T-helper 2 cell treated with Interferon-gamma antibody and Interleukin-4, amounts not matched to agents 5 μg/mL and 100 μg/mL, for 36 hours (primary cell): ENCODE measurements around the gene PACS2.

Experiments
- DNase-seq: peaks from one replicate; pipeline ENCODE4 v3.0.0; 2021; ENCODE audit warnings: low spot score
- H3K27ac Mint-ChIP-seq: one replicate; pipeline ENCODE4 v1.8.0; 2021; ENCODE audit warnings: mild to moderate bottlenecking, mixed read lengths
- H3K27me3 Mint-ChIP-seq: one replicate; pipeline ENCODE4 v1.8.0; 2021; ENCODE audit warnings: low read depth, mixed read lengths
- H3K36me3 Mint-ChIP-seq: one replicate; pipeline ENCODE4 v1.8.0; 2021; ENCODE audit warnings: low read depth, mixed read lengths
- H3K4me1 Mint-ChIP-seq: one replicate; pipeline ENCODE4 v1.8.0; 2021; ENCODE audit warnings: low read depth, mixed read lengths
- H3K4me3 Mint-ChIP-seq: one replicate; pipeline ENCODE4 v1.8.0; 2022; ENCODE audit warnings: mild to moderate bottlenecking, moderate library complexity, mixed read lengths
- H3K9me3 Mint-ChIP-seq: one replicate; pipeline ENCODE4 v1.8.0; 2021; ENCODE audit warnings: mixed read lengths

PACS2 gene

DNA sequence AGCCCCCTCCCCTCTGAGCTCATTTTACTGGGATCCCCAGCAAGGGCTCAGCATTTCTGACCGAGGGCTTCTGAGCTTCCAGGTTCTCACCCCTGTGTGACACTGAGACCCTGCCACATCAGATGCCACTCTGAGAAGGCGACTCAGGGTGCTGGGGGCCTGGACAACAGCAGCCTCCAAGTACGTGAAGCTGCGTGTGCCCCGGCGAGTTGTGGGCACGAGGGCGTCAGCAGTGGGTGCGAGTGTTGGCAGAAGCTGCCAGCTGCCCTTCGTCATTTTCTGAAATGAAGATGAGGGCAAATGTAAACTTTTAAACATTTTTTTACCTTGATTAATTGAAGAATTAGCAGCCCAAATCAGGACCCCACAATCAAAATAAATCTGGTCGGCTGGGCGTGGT is 51.1 kb downstream of the PACS2 start:
- Mint-ChIP-seq H3K27ac (no peak overlapping the region), H3K9me3 (no peaks in the 10 kb centered on the region), H3K36me3 (no peaks in the 10 kb centered on the region), H3K4me3 (no peak overlapping the region), H3K27me3 (no peaks in the 10 kb centered on the region), H3K4me1 (no peaks in the 10 kb centered on the region)
- no peak for DNase-seq

DNA sequence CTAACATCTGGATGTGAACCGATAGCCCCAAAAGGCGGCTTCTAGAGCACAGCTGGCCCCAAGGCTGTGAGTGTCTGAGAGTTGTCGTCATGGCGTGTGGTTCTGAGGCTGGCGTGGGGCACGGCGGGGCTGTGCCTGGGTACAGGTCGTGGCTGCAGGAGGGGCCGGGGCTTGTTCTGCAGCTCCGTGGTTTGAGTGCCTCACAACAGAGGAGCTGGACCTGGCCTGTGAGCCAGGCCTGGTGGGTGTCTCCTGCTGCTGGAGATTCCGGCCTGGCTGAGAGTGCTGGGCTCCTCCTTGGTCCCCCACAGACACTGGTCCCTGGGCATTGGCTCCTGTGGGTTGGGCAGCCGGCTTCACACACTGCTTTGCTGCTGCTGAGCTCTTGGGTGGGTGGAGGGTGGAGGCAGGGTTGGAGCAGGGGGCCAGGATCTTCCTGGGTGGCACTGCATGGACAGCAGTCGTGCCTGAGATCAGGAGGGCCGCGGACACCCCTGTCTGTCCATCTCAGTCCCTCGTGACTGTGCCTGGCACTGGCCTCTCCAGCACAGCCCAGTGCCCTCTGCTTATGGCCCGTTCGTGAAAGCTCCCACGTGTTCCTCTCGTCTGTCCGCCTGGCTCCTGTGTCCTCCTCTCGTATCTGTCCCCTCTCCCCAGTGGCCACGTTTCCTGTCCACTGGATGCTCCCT is 52.0 kb downstream of the PACS2 start:
- H3K36me3 Mint-ChIP-seq = no peaks in the 10 kb centered on the region
- H3K4me1 Mint-ChIP-seq = no peaks in the 10 kb centered on the region
- DNase-seq = no peak
- H3K4me3 Mint-ChIP-seq = no peak overlapping the region
- peak overlapping the region; percentile 15 for H3K27ac Mint-ChIP-seq
- no peaks in the 10 kb centered on the region for H3K9me3 Mint-ChIP-seq
- H3K27me3 Mint-ChIP-seq = no peaks in the 10 kb centered on the region

DNA sequence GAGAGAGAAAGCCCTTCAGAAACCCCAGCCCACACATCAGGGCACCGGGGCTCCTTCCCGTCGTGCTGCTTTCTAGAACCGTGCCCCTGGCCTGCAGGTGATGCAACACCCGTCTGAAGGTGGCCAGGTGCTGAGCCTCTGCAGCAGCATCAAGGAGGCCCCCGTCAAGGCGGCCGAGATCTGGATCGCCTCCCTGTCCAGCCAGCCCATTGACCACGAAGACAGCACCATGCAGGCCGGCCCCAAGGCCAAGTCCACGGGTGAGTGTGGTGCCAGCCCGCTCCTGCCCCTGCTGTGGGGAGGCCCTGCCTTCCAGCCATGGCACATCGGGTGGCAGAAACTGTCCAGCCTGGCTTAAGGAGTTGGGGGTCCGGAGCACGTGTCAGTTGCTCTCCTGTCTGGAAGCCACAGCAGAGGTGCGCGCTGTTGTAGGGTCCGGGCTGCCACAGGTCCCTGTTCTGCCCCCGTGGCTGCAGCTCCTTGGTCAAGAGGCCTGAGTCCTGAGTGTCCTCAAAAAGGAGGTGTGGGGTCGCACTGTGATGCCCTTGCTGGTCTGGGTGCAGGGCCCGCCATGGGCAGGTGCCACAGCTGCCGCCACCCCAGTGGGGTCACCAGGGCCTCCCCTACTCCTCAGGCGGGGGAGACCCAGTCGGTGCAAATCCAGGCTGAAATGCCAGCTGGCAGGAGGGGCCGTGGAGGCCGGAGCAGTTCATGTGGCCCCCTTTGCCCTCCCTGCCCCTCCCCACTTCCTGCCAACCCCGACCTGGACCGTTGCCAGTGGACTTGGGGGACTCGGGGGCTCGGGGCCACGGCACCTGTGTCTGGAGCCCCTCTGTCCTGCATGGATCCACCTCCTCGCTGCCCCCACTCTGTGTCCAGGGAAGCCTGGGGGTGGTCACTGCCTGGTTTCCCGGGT is 52.8 kb downstream of the PACS2 start:
- peak overlapping the region; percentile 15 for H3K27ac Mint-ChIP-seq
- no peaks in the 10 kb centered on the region for H3K9me3 Mint-ChIP-seq
- no peak for DNase-seq
- no peak overlapping the region for H3K4me3 Mint-ChIP-seq
- no peaks in the 10 kb centered on the region for H3K27me3 Mint-ChIP-seq
- no peaks in the 10 kb centered on the region for H3K4me1 Mint-ChIP-seq
- no peaks in the 10 kb centered on the region for H3K36me3 Mint-ChIP-seq

DNA sequence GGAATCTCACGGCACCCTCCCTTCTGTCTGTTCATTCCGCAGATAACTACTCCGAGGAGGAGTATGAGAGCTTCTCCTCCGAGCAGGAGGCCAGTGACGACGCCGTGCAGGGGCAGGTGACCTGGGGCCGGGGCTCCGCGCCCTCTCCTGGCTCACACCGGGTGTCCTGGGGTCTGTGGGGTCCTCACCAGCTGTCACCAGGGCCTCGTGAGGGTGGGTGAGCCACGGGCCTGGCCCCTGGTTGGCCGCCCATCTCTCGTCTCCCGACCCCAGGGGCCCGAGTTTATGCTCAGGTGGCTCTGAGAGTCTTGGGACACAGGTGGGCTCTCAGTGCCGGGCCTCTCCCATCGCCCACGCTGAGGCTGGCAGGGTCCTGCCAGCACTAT is 53.5 kb downstream of the PACS2 start:
- Mint-ChIP-seq H3K27me3 (no peaks in the 10 kb centered on the region), H3K36me3 (no peaks in the 10 kb centered on the region), H3K27ac (no peak overlapping the region), H3K4me3 (no peak overlapping the region), H3K9me3 (no peaks in the 10 kb centered on the region), H3K4me1 (no peaks in the 10 kb centered on the region)
- no peak for DNase-seq

DNA sequence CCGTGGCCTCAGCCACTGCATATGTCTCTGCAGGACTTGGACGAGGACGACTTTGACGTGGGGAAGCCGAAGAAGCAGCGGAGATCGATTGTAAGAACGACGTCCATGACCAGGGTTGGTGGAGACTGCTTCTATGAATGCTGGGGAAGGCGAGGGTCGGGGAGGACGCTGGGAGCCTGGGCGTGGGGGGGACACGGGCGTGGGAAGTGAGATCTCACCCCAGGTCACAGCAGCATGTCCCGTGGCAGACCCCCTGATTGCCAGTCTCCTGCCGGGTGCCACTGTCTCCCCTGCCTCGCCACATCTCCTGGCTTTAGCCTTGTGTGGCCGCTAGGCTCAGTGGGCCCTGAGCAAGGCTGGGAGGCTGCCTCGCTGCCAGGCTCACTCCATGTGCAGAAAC is 53.9 kb downstream of the PACS2 start:
- Mint-ChIP-seq H3K4me1 (no peaks in the 10 kb centered on the region), H3K27ac (no peak overlapping the region), H3K36me3 (no peaks in the 10 kb centered on the region), H3K27me3 (no peaks in the 10 kb centered on the region), H3K4me3 (no peak overlapping the region), H3K9me3 (no peaks in the 10 kb centered on the region)
- DNase-seq = no peak

DNA sequence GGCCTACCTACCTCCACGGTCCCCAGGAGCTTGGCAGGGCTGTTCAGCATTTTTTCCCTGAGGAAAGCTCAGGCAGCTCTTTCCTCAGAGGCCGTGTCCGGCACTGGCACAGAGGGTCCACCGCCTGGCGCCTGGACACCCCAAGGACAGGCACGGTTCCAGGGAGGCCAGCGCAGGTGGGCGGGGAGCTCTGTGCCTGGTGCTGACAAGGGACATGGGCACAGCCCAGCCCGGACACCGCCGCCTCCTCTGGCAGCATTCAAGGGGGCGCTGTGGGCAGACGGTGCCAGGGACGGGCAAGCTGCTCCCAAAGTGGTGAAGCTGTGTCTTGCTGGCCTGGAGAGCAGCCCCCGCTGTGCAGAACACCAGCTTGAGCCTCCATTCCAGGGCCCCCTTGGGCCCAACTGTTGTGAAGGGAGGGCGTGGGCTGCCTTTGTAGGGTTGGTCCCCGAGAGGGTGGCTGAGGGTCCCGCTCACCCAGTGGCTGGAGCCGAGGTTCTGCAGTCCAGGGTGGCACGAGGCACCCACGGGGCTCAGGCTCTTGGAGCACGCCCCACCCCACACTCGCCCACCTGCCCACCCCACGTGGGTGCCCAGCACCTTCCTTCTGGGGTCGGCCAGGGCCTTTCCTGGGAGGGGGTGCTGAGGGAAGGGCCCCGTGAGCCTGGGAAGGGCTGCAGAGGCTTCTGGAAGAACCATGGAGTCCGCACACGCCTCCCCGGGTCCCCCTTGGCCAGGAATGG is 54.5 kb downstream of the PACS2 start:
- Mint-ChIP-seq H3K27me3 (no peaks in the 10 kb centered on the region), H3K27ac (no peak overlapping the region), H3K4me1 (no peaks in the 10 kb centered on the region), H3K36me3 (no peaks in the 10 kb centered on the region), H3K9me3 (no peaks in the 10 kb centered on the region), H3K4me3 (no peak overlapping the region)
- DNase-seq = no peak

DNA sequence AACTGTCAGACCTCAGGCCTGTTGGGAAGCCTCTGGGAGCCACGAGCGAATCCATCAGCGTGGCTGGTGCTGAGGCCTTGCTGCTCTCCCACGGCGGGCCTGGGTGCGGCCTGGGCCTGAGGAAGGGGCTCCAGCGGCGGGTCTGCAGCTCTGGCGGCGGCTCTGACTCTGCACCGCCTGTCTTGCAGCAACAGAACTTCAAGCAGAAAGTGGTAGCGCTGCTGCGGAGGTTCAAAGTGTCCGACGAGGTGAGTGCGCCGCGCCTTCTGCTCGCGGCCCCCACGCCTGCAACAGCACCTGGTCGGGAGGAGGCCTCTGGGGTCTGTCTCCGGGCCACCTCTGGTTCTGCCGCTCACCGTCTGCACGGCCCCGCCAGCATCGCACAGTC is 55.1 kb downstream of the PACS2 start:
- H3K27ac Mint-ChIP-seq = no peak overlapping the region
- no peaks in the 10 kb centered on the region for H3K36me3 Mint-ChIP-seq
- H3K4me3 Mint-ChIP-seq = no peak overlapping the region
- no peak for DNase-seq
- no peaks in the 10 kb centered on the region for H3K9me3 Mint-ChIP-seq
- H3K27me3 Mint-ChIP-seq = no peaks in the 10 kb centered on the region
- H3K4me1 Mint-ChIP-seq = no peaks in the 10 kb centered on the region

DNA sequence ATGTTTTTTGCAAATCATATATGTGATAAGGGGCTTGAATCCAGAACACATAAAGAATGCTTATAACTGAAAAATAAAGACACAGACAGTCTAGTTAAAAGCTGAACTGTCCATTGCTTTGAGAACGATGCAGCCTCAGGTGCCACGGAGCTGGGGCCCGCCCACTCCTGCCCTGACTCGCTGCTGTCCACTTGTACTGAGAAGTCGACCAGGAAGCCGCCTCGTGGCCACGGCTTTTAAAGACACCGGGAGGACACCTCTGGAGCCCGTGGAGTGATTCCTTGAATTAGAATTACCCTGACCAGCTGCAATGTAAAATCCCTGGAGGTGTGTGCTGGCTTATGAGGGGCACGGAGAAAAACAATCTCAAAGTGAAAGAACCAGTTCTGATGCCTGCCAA is 59.8 kb downstream of the PACS2 start:
- no peak for DNase-seq
- Mint-ChIP-seq H3K27ac (no peak overlapping the region), H3K4me1 (peaks cover 8% of the 10 kb centered on the region), H3K9me3 (no peaks in the 10 kb centered on the region), H3K4me3 (no peak overlapping the region), H3K27me3 (no peaks in the 10 kb centered on the region), H3K36me3 (no peaks in the 10 kb centered on the region)

DNA sequence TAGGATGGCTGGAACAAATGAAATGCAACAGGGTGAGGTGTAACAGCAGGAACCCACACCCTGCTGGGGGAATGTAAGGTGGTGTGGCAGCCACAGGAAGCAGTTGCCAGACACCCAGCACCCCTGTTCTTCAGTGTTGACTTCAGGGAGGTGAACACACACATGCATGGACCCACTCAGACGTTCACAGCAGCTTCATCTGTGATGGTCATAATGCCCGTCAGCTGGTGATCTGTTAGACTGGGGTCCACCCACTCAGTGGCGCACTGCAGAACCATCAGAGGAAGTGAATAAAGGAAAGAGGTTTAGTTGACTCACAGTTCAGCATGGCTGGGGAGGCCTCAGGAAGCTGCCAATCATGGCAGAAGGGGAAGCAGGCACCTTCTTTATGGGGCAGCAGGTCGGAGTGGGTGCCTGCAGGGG is 61.1 kb downstream of the PACS2 start:
- DNase-seq = peak; percentile 74
- Mint-ChIP-seq H3K27me3 (no peaks in the 10 kb centered on the region), H3K27ac (peak overlapping the region; percentile 87), H3K9me3 (no peaks in the 10 kb centered on the region), H3K4me3 (peak overlapping the region; percentile 61), H3K4me1 (peaks cover 8% of the 10 kb centered on the region), H3K36me3 (no peaks in the 10 kb centered on the region)

DNA sequence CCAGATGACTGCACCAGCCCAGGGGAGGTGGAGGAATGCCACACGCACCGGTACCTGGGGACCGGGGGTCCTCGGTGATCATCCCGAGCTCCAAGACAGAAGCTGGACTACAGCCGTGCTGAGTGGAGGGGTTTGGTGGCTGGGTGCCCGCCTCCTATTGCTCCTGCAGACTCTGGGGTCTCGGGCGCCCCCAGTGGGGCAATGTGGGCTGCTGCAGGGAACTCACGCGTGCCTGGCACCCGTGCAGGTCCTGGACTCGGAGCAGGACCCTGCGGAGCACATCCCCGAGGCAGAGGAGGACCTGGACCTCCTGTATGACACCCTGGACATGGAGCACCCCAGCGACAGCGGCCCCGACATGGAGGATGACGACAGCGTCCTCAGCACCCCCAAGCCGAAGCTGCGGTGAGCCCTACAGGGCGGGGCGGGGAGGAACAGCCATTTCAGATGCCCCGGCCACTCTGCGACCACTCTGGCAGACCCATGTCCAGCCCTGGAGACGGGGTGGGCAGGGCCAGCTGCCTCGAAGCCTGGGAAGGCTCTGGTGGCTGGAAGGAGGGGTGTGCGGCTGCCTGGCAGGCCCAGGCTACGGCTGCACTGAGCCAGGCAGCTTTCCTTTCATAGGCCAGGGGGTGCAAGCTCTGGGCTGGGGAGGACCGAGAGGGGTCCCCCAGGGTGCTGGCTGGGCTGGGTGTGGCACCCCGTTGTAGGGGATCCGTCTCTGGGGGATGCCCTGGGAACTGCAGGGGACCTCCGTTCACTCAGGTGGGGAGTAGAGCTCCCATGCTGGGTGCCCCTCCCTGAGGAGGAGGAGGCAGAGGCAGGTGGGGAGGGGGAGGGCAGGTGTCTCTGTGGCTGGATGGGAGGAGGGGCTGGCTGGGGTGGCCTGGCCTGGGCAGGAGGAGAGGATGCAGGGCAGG is 62.2 kb downstream of the PACS2 start:
- no peak overlapping the region for H3K27ac Mint-ChIP-seq
- no peaks in the 10 kb centered on the region for H3K27me3 Mint-ChIP-seq
- H3K4me1 Mint-ChIP-seq = peaks cover 8% of the 10 kb centered on the region
- no peak overlapping the region for H3K4me3 Mint-ChIP-seq
- H3K9me3 Mint-ChIP-seq = no peaks in the 10 kb centered on the region
- DNase-seq = no peak
- no peaks in the 10 kb centered on the region for H3K36me3 Mint-ChIP-seq

DNA sequence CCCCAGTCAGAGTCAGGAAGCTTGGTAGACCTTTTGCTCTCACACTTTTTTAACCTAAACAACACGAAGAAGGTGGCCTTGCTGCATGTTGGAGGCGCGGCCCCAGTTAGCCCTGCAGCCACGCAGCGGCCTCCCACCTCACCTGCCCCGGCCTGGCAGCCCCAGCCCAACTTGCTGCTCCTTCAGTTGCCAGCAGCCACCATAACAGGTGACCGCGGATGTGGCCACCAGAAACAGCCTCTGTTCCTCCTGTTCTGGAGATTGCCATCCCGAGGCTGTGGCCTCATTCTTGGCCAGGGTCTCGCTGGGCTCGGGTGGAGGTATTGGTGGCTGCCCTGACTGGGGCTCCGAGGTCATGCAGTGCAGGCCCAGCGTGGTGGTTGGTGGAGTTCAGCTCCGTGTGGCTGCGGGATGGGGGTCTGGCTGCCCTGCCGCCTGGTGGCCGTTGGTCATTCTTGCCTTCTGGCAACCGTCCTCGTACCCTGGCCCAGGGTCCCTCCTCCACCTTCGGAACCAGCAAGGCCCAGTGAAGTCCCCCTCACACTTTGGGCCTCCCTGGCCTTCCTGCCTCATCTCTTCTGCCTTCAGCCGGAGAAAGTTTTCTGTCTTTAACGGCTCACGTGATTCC is 63.1 kb downstream of the PACS2 start:
- Mint-ChIP-seq H3K27me3 (no peaks in the 10 kb centered on the region), H3K27ac (peak overlapping the region; percentile 11), H3K4me1 (peaks cover 8% of the 10 kb centered on the region), H3K4me3 (no peak overlapping the region), H3K9me3 (no peaks in the 10 kb centered on the region), H3K36me3 (no peaks in the 10 kb centered on the region)
- DNase-seq = no peak

DNA sequence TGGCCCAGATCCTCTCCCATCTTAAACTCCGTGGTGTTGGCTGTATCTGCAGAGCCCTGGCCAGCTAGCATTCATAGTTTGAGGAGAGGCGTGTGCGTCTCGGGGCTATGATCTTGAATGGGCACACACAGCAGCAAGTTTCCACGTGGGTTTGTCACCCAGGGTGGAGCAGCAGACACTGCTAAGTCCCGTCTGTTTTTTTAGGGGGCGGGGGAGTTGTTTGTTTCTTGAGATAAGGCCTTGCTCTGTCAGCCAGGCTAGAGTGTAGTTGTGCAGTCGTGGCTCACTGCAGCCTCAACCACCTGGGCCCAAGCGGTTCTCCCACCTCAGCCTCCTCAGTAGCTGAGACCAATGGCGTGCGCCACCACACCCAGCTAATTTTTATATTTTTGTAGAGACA is 63.7 kb downstream of the PACS2 start:
- Mint-ChIP-seq H3K9me3 (no peaks in the 10 kb centered on the region), H3K4me3 (no peak overlapping the region), H3K36me3 (no peaks in the 10 kb centered on the region), H3K4me1 (peaks cover 8% of the 10 kb centered on the region), H3K27ac (no peak overlapping the region), H3K27me3 (no peaks in the 10 kb centered on the region)
- no peak for DNase-seq
